Neutrophil (primary cell): Measurements from ENCODE around the gene TTC22.

Source experiments
- H3K27ac ChIP-seq: fragments of 200-600 bp; sonication (generic); 2 replicates; pipeline ENCODE4 v1.5.1; 2016; ENCODE audit warnings: mild to moderate bottlenecking, moderate library complexity
- H3K27me3 ChIP-seq: fragments of 200-600 bp; sonication (generic); 2 replicates; pipeline ENCODE4 v1.6.0; 2016; ENCODE audit warnings: mild to moderate bottlenecking
- H3K36me3 ChIP-seq: fragments of 200-600 bp; sonication (generic); 2 replicates; pipeline ENCODE4 v1.5.1; 2017
- H3K4me1 ChIP-seq, 2 experiments: fragments of 200-600 bp in 1 of 2; sonication (generic) in 1 of 2; 1 replicate in 1 of 2; 2 replicates in 1 of 2; pipeline versions ENCODE4 v1.5.1 to v1.6.1; 2013 to 2016; ENCODE audit warnings: low read depth in 1 of 2, low read length in 1 of 2, mild to moderate bottlenecking in 1 of 2, moderate library complexity in 1 of 2; ENCODE audit not compliant: control insufficient read depth in 1 of 2, insufficient read depth in 1 of 2
- H3K4me3 ChIP-seq, 2 experiments: fragments of 200-600 bp in 1 of 2; sonication (generic) in 1 of 2; 1 replicate in 1 of 2; 2 replicates in 1 of 2; pipeline ENCODE4 v1.5.1; 2013 to 2016; ENCODE audit warnings: low read depth in 1 of 2, low read length in 1 of 2, mild to moderate bottlenecking in 1 of 2, moderate library complexity in 1 of 2
- H3K9me3 ChIP-seq: fragments of 200-600 bp; sonication (generic); 2 replicates; pipeline ENCODE4 v1.5.1; 2016
- TF ChIP-seq, protein P1 (sequence below): fragments of 200-600 bp; sonication (generic); IDR thresholded peaks from 2 replicates; pipeline ENCODE4 v1.5.1; 2016; ENCODE audit warnings: antibody characterized with exemption

TTC22 gene

DNA sequence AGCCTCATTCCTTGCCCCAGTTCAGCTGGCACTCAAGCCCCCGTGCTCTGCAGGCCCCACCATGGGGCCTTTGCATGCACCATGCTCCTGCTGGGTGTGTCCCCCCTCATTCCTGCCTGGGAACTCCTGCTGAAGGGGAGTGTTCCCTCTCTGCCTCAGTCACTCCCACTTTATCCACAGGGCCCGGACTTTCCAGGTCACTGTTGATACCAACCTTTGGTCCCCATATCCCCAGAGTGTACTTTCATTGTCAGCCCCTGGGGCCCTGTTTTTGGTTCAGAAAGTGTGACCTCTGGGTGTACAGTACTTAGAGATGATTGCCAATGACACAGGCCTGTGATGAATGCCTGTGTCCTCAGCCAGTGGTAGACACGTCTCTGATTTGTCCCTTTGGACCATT, 2.9 kb downstream of the TTC22 start:
- TF ChIP-seq, protein P1, sequence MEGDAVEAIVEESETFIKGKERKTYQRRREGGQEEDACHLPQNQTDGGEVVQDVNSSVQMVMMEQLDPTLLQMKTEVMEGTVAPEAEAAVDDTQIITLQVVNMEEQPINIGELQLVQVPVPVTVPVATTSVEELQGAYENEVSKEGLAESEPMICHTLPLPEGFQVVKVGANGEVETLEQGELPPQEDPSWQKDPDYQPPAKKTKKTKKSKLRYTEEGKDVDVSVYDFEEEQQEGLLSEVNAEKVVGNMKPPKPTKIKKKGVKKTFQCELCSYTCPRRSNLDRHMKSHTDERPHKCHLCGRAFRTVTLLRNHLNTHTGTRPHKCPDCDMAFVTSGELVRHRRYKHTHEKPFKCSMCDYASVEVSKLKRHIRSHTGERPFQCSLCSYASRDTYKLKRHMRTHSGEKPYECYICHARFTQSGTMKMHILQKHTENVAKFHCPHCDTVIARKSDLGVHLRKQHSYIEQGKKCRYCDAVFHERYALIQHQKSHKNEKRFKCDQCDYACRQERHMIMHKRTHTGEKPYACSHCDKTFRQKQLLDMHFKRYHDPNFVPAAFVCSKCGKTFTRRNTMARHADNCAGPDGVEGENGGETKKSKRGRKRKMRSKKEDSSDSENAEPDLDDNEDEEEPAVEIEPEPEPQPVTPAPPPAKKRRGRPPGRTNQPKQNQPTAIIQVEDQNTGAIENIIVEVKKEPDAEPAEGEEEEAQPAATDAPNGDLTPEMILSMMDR = no peak
- H3K27ac ChIP-seq = no peak overlapping the region
- peaks cover 29 to 31% of the 10 kb centered on the region in 2 experiments for H3K4me1 ChIP-seq
- no peak overlapping the region for H3K4me3 ChIP-seq
- H3K9me3 ChIP-seq = no peaks in the 10 kb centered on the region
- peaks cover 9% of the 10 kb centered on the region for H3K27me3 ChIP-seq
- H3K36me3 ChIP-seq = no peaks in the 10 kb centered on the region

DNA sequence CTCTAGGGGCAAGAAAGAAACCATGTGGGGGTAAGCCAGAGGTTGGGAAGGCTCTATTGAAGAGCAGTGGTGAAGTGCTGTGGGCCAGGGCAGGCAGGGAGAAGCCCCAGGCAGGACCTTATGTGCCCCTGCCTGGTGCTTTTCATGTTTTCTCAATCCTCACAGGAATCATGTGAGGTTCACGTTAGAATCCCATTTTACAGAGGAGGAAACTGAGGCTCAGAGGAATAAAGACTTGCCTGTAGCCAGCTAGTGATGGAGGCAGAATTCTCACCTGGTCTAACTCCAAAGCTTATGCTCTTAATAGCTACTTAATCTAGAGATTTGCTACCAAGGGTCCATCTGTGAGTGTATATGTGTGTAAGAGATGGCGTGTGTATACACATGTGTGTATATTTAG, 4.2 kb downstream of the TTC22 start:
- no peak overlapping the region for H3K27ac ChIP-seq
- H3K4me3 ChIP-seq = no peak overlapping the region
- H3K9me3 ChIP-seq = no peaks in the 10 kb centered on the region
- TF ChIP-seq, protein P1 = no peak
- peaks cover 9% of the 10 kb centered on the region for H3K27me3 ChIP-seq
- H3K4me1 ChIP-seq = peaks cover 26 to 29% of the 10 kb centered on the region in 2 experiments
- H3K36me3 ChIP-seq = no peaks in the 10 kb centered on the region

DNA sequence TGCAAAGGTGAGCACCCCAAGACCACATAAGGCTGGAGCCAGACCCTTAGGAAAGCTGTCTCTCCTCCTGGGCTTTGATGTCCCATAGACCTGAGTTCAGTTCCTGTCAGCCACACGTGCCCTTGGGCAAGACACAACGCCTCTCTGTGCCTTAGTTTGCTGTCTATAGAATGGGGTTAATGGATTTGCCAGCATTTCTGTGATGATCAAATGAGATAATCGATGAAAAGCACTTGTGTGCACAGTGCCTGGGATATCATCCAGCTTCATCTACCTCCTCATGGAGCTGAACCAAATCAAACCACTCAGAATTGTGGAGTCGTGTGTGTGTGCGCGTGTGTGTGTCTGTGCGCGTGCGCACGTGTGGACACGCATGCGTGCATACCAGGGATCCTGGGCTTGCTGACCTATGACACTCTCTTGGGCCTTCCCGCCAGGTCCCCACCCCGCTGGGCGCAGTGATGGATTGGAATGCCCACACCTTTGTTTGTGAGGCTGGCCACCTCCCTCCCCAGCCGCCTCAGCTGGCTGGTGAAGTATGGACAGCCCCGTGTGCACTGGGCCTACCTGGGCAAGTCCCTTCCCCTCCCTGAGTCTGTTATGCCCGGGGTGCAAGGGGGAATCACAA, 5.2 kb downstream of the TTC22 start:
- no peaks in the 10 kb centered on the region for H3K36me3 ChIP-seq
- no peaks in the 10 kb centered on the region for H3K9me3 ChIP-seq
- no peak overlapping the region for H3K4me3 ChIP-seq
- H3K27me3 ChIP-seq = peaks cover 9% of the 10 kb centered on the region
- H3K4me1 ChIP-seq = peaks cover 20 to 23% of the 10 kb centered on the region in 2 experiments
- no peak overlapping the region for H3K27ac ChIP-seq
- TF ChIP-seq, protein P1 = no peak

DNA sequence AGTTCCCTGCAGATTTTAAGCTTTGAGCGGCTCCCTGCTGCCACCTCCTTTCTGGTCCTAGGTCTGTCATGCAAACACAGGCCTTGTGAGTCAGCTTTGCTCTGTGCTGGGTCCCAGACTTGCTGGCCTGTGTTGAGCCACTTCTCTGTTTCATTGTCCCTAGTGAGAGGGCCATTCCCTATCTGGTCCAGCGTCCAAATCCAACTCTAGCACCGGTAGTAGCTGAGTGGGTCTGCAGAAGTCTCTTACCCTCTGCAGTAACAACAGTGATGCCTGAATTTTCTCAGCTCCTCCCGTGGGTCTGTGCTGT, 5.8 kb downstream of the TTC22 start:
- Histone ChIP-seq H3K27ac (no peak overlapping the region), H3K27me3 (peaks cover 7% of the 10 kb centered on the region), H3K4me1 (peaks cover 15 to 18% of the 10 kb centered on the region in 2 experiments), H3K4me3 (no peak overlapping the region), H3K36me3 (no peaks in the 10 kb centered on the region), H3K9me3 (no peaks in the 10 kb centered on the region)
- TF ChIP-seq, protein P1 = no peak

DNA sequence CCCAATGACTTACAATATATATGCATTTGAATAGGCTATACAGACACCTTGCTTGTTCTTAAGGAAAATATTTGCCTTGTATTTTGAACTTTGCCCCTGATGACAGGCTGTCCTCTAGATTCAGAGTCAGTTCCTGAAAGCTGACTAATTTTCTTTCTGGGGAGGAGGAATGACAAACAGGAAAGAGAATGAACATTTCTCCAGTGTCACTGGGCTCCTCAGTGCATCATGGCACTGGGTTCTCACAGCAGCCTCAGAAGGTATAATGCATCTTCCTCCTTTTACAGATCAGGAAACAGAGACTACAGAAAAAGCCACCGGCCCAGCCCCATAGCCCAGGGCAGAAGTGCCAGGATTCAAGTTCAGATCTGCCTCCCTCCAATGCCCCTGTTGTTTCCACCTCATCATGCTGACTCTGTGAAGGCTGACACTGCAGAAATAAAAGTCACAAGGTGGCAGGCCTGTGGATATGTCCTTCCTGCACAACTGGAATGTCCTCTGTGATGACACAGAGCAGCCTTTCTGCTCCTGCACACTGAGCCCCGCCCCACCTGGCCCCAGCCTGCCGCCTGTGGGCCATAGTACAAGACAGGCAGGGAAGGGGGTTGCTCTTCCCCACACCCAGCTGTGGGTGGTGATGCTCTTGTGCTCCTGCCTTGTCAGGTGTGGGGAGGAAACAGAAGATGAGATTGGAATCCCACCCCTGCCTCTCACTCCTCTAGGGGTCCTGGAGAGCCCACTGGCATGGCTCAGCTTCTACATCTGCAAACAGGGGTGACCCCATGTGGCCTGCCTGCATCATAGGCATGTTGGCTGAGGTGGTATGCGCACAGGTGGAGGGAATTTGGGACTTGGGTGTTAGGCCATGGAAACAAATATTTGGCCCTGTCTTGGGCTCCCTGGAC, 6.4 kb downstream of the TTC22 start:
- no peaks in the 10 kb centered on the region for H3K9me3 ChIP-seq
- peaks cover 9 to 12% of the 10 kb centered on the region in 2 experiments for H3K4me1 ChIP-seq
- TF ChIP-seq, protein P1 = no peak
- H3K4me3 ChIP-seq = no peak overlapping the region
- H3K27me3 ChIP-seq = peaks cover under 1% of the 10 kb centered on the region
- H3K27ac ChIP-seq = no peak overlapping the region
- no peaks in the 10 kb centered on the region for H3K36me3 ChIP-seq
